Heart left ventricle (tissue), 16 donors: Measurements from ENCODE around the gene NDFIP1. TPM values are rescaled to one million over a fixed set of nuclear protein-coding genes. Genes with fewer than 3 reads are reported as not detected.

Source experiments
- ATAC-seq, 4 donors: fragments of 200-7000 bp; cut with Tn5 transposase; one replicate each; pipeline ENCODE4 v1.9.1; 2020 to 2022; ENCODE audit warnings: moderate library complexity in 4 of 4, mild to moderate bottlenecking in 3 of 4, moderate number of reproducible peaks in 1 of 4
- DNase-seq, 5 donors: peaks; one replicate each; pipeline ENCODE4 v3.0.0-alpha.2; 2020
- H3K27ac ChIP-seq, 12 donors: fragments of 200-600 bp; sonication (generic) in 4 of 12; one replicate each; pipeline versions ENCODE4 v1.5.0 to v1.8.0; 2016 to 2022; ENCODE audit warnings: mild to moderate bottlenecking in 2 of 12
- H3K27me3 ChIP-seq, 9 donors: fragments of 200-600 bp; sonication (generic) in 2 of 9; one replicate each; pipeline versions ENCODE4 v1.5.1 to v1.8.0; 2016 to 2022; ENCODE audit warnings: mild to moderate bottlenecking in 3 of 9
- H3K36me3 ChIP-seq, 9 donors: fragments of 200-600 bp; sonication (generic) in 2 of 9; one replicate each; pipeline versions ENCODE4 v1.5.0 to v1.8.0; 2018 to 2022; ENCODE audit warnings: mild to moderate bottlenecking in 2 of 9
- H3K4me1 ChIP-seq, 12 donors: fragments of 200-600 bp; sonication (generic) in 4 of 12; one replicate each; pipeline versions ENCODE4 v1.5.0 to v1.8.0; 2016 to 2022; ENCODE audit warnings: mild to moderate bottlenecking in 3 of 12
- H3K4me3 ChIP-seq, 12 donors: fragments of 200-600 bp; sonication (generic) in 4 of 12; one replicate each; pipeline versions ENCODE4 v1.5.0 to v1.8.0; 2017 to 2022; ENCODE audit warnings: mild to moderate bottlenecking in 9 of 12, moderate library complexity in 4 of 12
- H3K9me3 ChIP-seq, 12 donors: fragments of 200-600 bp; sonication (generic) in 4 of 12; one replicate each; pipeline versions ENCODE4 v1.5.0 to v1.8.0; 2016 to 2022; ENCODE audit warnings: mild to moderate bottlenecking in 1 of 12
- POLR2A ChIP-seq, 2 donors: fragments of 450-650 bp; IDR thresholded peaks; one replicate each; pipeline ENCODE4 v1.6.1; 2017; ENCODE audit warnings: antibody characterized with exemption in 2 of 2, mild to moderate bottlenecking in 2 of 2, moderate library complexity in 2 of 2
- WGBS, 4 donors: extraction: QIAGEN DNeasy Blood & Tissue Kit in 2 of 4; methylation state at CpG; one replicate each; pipeline versions ENCODE4 v1.1.5 to v1.1.7; 2013 to 2018; 5-methylcytosine and 5-hydroxymethylcytosine counted together
- intact Hi-C, 10 donors: fragments of 100-400 bp; cut with DNase I; formaldehyde crosslinking; loops; one replicate each; pipeline versions ENCODE4 v1.11.1 to v1.14.2; 2022
- long read RNA-seq, 3 donors: library from polyadenylated mRNA; unstranded; transcript quantifications; one replicate each; pipeline ENCODE4 v2.0.0, GENCODE V29; 2020 to 2021
- polyA plus RNA-seq, 2 donors: library from polyadenylated mRNA; stranded (reverse); fragments of 200-250 nt; gene quantifications; one replicate each; pipeline ENCODE4 v1.2.3, GENCODE V29; 2013
- total RNA-seq, 9 donors: library from RNA; depleted of rRNA in 2 of 9; stranded (reverse); fragments of >200 nt in 2 of 9; fragmentation: NEBNext Ultra II Directional in 3 of 9; extraction: Animal tissue kit (Norgen Biotek cat#: 25700) in 3 of 9; gene quantifications; one replicate each; pipeline versions ENCODE4 v1.1.0 to v1.2.4, GENCODE V29; 2016 to 2023
- TF ChIP-seq, protein P1 (sequence below), 12 donors: fragments of 200-600 bp; sonication (generic) in 4 of 12; IDR thresholded peaks; one replicate each; pipeline versions ENCODE4 v1.5.0 to v1.8.0; 2018 to 2022; ENCODE audit warnings: antibody characterized with exemption in 12 of 12, mild to moderate bottlenecking in 5 of 12
- donor health status: ischemic (EF 13 %, LVEDD 7.1; RV severe dilation, severe dysfunction).
- donor health status: healthy with polysubstance abuse.
- donor health status: DM: no; HTN: yes; CAD: no.
- donor health status: DM: no; HTN: no; CAD: no.
- donor health status: ischemic (EF 25% LVEDD 6.9; RV normal size, moderate dysfunction).
- donor health status: ischemic (EF 25% LVEDD 5.7; RV mildly dilated, moderate dysfunction).
- donor health status: healthy.
- donor health status: DM: yes; HTN: yes; CAD: no.
- donor health status: ischemic (EF 35%, LVEDD 5.7; RV mildly dilated, moderate dysfunction).
- donor health status: nonischemic (EF 11% LVEDD 7.7; RV severe dilation, severe dysfunction).
- donor health status: DM: yes; HTN: yes; CAD: no.
- donor health status: PGD.
- donor health status: ischemic (EF 29% LVEDD 5.4; RV normal size, mild dysfunction).
- donor health status: nonischemic (EF 23%, LVEDD 6.1; RV moderate dilation, normal function).

Gene NDFIP1, protein sequence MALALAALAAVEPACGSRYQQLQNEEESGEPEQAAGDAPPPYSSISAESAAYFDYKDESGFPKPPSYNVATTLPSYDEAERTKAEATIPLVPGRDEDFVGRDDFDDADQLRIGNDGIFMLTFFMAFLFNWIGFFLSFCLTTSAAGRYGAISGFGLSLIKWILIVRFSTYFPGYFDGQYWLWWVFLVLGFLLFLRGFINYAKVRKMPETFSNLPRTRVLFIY
- total RNA-seq (10 to 100 TPM; 51.4 to 69.3 (median 62.1) TPM), polyA plus RNA-seq (10 to 100 TPM; 26.6 to 49.8 TPM)
- long read RNA-seq, donor 1, transcript NDFIP1-201 (8 exons, 3,851 nt) = major isoform, 170 of 184 reads
- long read RNA-seq, donor 1, partial matches to known transcripts = 7 of 184 reads
- long read RNA-seq, donor 1, other reads (novel, unspliced or antisense) = 7 of 184 reads
- long read RNA-seq, donor 2, full-length matches to known transcripts = 454 of 477 reads
- long read RNA-seq, donor 2, partial matches to known transcripts = 7 of 477 reads
- long read RNA-seq, donor 2, other reads (novel, unspliced or antisense) = 16 of 477 reads
- long read RNA-seq, donor 3, full-length matches to known transcripts = 139 of 146 reads
- long read RNA-seq, donor 3, partial matches to known transcripts = 4 of 146 reads
- long read RNA-seq, donor 3, other reads (novel, unspliced or antisense) = 3 of 146 reads

DNA sequence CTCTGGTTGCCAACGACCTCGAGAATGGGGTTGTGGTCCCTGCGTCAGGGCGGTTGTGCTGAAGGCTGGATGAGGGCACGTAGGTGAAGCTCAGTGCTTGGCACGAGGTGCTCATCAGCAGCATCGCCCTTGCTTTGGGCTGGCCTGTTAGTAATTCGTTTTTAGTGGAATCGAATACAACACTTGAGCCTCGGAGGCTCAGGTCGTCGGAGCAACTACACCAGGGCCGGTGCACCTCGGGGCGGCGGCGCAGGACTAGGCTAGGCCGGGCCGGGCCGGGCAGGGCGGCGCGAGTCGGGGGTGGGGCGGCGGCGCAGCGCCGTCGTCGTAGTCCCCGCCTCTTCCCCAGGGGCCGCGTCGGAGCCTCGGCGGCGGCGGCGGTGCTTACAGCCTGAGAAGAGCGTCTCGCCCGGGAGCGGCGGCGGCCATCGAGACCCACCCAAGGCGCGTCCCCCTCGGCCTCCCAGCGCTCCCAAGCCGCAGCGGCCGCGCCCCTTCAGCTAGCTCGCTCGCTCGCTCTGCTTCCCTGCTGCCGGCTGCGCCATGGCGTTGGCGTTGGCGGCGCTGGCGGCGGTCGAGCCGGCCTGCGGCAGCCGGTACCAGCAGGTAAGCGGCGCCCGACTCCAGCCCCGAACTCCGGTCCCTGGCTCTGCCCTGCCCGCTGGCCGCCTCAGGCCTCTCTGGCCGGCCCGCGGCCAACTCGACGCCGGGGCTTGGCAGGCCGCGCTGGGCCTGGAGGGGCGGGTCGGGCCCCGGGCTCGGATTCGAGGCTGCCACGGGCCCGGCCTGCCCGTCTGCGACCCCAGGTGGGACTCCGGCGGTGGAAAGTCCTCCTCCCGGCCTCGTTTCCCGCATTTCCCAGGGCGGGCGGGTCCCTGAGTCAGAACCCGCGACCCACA, at the start of gene NDFIP1:
Gene NDFIP1, plus strand, starts transcription at position 348 of the 899 bp plus-strand sequence. Its CDS starts 196 bp downstream, at position 544.
- Histone ChIP-seq H3K4me1 (peaks cover 6 to 54% (median 32%) of the 10 kb centered on the region in 12 donors), H3K27me3 (no peaks in the 10 kb centered on the region), H3K9me3 (no peaks in the 10 kb centered on the region), H3K36me3 (no peaks in the 10 kb centered on the region), H3K27ac (peak within 1 kb of the TSS; percentile 94 to 99 (median 98)), H3K4me3 (peak within 1 kb of the TSS; percentile 73 to 92 (median 85))
- intact Hi-C loops = loop anchor here in 7 of 10 donors (2.0 to 5.0 kb wide), 7 partner anchors 46 to 96 kb away; partner anchors contain the start of gene GNPDA1 (in 3 of the 7)
- 2 to 9% (median 3%) methylated on average over 35 to 103 of the region's 103 CpGs for WGBS, 4 donors
- DNase-seq (peak; percentile 90 to 94 (median 92)), ATAC-seq (peak; percentile 89 to 99 (median 97))
- peak; percentile 58 to 92 for TF ChIP-seq POLR2A (IDR thresholded peaks at IDR 0.05)
- TF ChIP-seq, protein P1, sequence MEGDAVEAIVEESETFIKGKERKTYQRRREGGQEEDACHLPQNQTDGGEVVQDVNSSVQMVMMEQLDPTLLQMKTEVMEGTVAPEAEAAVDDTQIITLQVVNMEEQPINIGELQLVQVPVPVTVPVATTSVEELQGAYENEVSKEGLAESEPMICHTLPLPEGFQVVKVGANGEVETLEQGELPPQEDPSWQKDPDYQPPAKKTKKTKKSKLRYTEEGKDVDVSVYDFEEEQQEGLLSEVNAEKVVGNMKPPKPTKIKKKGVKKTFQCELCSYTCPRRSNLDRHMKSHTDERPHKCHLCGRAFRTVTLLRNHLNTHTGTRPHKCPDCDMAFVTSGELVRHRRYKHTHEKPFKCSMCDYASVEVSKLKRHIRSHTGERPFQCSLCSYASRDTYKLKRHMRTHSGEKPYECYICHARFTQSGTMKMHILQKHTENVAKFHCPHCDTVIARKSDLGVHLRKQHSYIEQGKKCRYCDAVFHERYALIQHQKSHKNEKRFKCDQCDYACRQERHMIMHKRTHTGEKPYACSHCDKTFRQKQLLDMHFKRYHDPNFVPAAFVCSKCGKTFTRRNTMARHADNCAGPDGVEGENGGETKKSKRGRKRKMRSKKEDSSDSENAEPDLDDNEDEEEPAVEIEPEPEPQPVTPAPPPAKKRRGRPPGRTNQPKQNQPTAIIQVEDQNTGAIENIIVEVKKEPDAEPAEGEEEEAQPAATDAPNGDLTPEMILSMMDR (IDR thresholded peaks at IDR 0.05) = peak in 5 of 12 donors; percentile 5 to 27 (median 20)

DNA sequence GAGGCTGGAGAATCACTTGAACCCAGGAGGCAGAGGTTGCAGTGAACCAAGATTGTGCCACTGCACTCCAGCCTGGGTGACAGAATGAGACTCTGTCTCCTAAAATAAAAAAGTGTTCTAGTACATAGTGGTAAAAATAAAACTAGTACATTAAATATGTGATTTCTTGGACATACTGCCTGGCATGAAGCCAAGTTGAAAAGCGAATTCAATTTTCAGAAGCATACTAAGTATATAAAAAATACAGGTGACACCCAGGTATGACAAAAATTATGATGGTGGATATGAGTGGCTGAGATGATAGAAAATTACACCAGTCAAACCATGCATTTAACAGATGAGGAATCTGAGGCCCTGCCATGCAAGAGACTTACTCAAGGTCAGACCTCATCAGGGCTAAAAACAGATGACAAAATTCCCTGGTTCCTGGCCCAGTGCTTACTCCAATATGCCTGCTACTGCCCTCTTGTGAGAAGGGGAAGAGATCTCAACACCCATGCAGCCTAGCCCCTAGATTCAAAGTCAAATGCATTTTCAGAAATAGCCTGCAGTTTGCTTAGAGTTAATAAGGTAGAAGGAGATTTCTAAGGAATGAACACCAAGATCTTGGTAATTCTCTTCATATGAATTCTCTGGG, 49.2 kb upstream of the NDFIP1 start:
- Histone ChIP-seq H3K4me1 (peaks cover 0 to 30% (median 16%) of the 10 kb centered on the region in 12 donors), H3K4me3 (no peak overlapping the region), H3K36me3 (no peaks in the 10 kb centered on the region), H3K27me3 (no peaks in the 10 kb centered on the region), H3K9me3 (no peaks in the 10 kb centered on the region), H3K27ac (peak overlapping the region in 4 of 12 donors; percentile 2 to 48 (median 40))
- DNase-seq = peak in 4 of 5 donors; percentile 25 to 53 (median 41)
- TF ChIP-seq, protein P1 (IDR thresholded peaks at IDR 0.05) = peak in 8 of 12 donors; percentile 16 to 47 (median 32)
- no peak for TF ChIP-seq POLR2A (IDR thresholded peaks at IDR 0.05)
- peak; percentile 59 to 78 (median 74) for ATAC-seq
- 80 to 90% (median 86%) methylated on average over 1 of the region's 1 CpG for WGBS, 4 donors
- intact Hi-C loops = loop anchor here in 1 of 10 donors (10.0 kb wide), 1 partner anchor 65 kb away; no protein-coding TSS in a partner anchor

DNA sequence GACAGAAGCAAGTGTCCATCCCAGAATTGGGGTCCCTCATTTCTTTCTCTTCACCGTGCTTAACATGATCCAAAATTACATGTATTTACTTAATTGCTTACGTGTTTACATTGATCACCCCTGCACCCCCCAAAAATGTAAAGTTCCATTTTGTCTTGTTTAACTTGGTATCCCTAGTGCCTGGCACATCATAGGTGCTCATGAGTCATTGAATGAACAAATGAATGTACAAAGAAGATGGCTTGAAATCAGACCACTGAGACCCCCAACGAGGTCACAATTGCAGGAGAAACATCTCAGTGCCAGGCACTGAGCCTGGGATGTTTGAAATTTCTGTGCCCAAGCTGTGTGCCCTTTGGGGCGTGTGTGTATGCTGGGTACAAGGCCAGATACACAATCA, 45.2 kb upstream of the NDFIP1 start:
- no peaks in the 10 kb centered on the region for H3K36me3 ChIP-seq
- DNase-seq (no peak), ATAC-seq (no peak)
- H3K27me3 ChIP-seq = no peaks in the 10 kb centered on the region
- peak overlapping the region in 7 of 12 donors; percentile 19 to 40 (median 37) for H3K4me3 ChIP-seq
- 65 to 71% (median 68%) methylated on average over 4 of the region's 4 CpGs for WGBS, 4 donors
- H3K9me3 ChIP-seq = no peaks in the 10 kb centered on the region
- intact Hi-C loops = loop anchor here in 4 of 10 donors (5.0 kb wide), 3 partner anchors 34 to 46 kb away; partner anchors contain the start of gene NDFIP1 (in 2 of the 4)
- peaks cover 0 to 31% (median 14%) of the 10 kb centered on the region in 12 donors for H3K4me1 ChIP-seq
- H3K27ac ChIP-seq = peak overlapping the region in 9 of 12 donors; percentile 38 to 86 (median 74)
- no peak for TF ChIP-seq POLR2A (IDR thresholded peaks at IDR 0.05)
- TF ChIP-seq, protein P1 (IDR thresholded peaks at IDR 0.05) = no peak
